T-cell (primary cell): ENCODE measurements around the gene SRRM4. TPM values are rescaled to one million over a fixed set of nuclear protein-coding genes. Genes with fewer than 3 reads are reported as not detected.

Source experiments
- total RNA-seq, 35 experiments: library from RNA in 6 of 35; stranded (reverse) in 6 of 35; fragments of 120-200 nt in 1 of 35; gene quantifications; one replicate each; pipeline versions ENCODE4 v1.2.1 to v1.2.4 and lab custom pipeline; 2013 to 2026

The SRRM4 gene
- total RNA-seq, 5 donors from 2014 or later (not counting 1 experiment from before 2014, with no cell fraction given): not detected

Other genes with a start within 250 kb of the SRRM4 start
- under 1 TPM in 1 of 5 donors, not detected in 4; 0.18 TPM for gene HSPB8, start 197.4 kb downstream of the SRRM4 start, total RNA-seq